ENCODE data around the gene GPAM. TPM values are rescaled to one million over a fixed set of nuclear protein-coding genes. Genes with fewer than 3 reads are reported as not detected.

GPAM gene
- total and polyA plus RNA-seq, 10 of the 15 experiments (the other 5 are each of a cell fraction or from before 2014, with no cell fraction given) = 3.3 to 9.4 (median 7.4) TPM

- Histone ChIP-seq H3K4me2 (ENCODE audit: control insufficient read depth, insufficient read depth) (no peak overlapping the region), H3K4me3 (no peak overlapping the region), H2AFZ (ENCODE audit: control insufficient read depth, low read depth, low read length) (no peak overlapping the region), H3K9me3 (replicated peaks; ENCODE audit: control insufficient read depth, insufficient read depth, low read length) (no peaks in the 10 kb centered on the region), H3K4me1 (ENCODE audit: control insufficient read depth, insufficient read depth, low read length) (no peaks in the 10 kb centered on the region), H3K9ac (ENCODE audit: control insufficient read depth, insufficient read depth, low read length) (no peak overlapping the region), H3K36me3 (ENCODE audit: control insufficient read depth in 2 of 2, insufficient read depth in 2 of 2, low read length in 1 of 2) (no peaks in the 10 kb centered on the region), H3K27ac (ENCODE audit: control insufficient read depth, insufficient read depth) (no peak overlapping the region), H3K79me2 (ENCODE audit: control insufficient read depth, insufficient read depth, low read length) (no peaks in the 10 kb centered on the region), H3K27me3 (replicated peaks in 1 of 2; ENCODE audit: control insufficient read depth in 2 of 2, insufficient read depth in 2 of 2, low read length in 1 of 2) (peaks cover 0 to 3% of the 10 kb centered on the region in 2 experiments; a peak in 3 of 4 replicates), H4K20me1 (ENCODE audit: control insufficient read depth, insufficient read depth) (no peaks in the 10 kb centered on the region)
- CTCF ChIA-PET = interaction anchor here (0.6 kb wide), 1 partner anchor 27 kb away, joined by 3 read pairs; no protein-coding TSS in a partner anchor
- BruUV-seq (replicated peaks) = no TSS peak
- FAIRE-seq (no peak), ATAC-seq (no peak), DNase-seq (ENCODE audit: low read depth, low spot score) (no peak)
- intact Hi-C loops (cut with micrococcal nuclease; ENCODE audit: unreplicated experiment) (no loop called here), in situ Hi-C loops (cut with MboI) (no loop called here)
- POLR2A ChIA-PET = interaction anchor here (0.7 kb wide), 1 partner anchor 10 kb away, joined by 3 read pairs; no protein-coding TSS in a partner anchor
- RAD21 ChIA-PET (ENCODE audit: unreplicated experiment) = no interaction called here
- WGBS (ENCODE audit: insufficient coverage, insufficient replicate concordance, low lambda C conversion rate, missing lambda C conversion rate) = 82% methylated on average over 6 of the region's 6 CpGs
- SMC1A ChIA-PET (ENCODE audit: uncharacterized antibody, unreplicated experiment) = no interaction called here
- TF ChIP-seq CEBPZ (IDR thresholded peaks at IDR 0.05; ENCODE audit: low read depth, low read length) = no peak
- TF ChIP-seq ZBTB33 (IDR thresholded peaks at IDR 0.05) = no peak
- TF ChIP-seq KDM1A (IDR thresholded peaks at IDR 0.05; ENCODE audit: borderline replicate concordance) = no peak
These were observed 25.4 kb upstream of the GPAM start for GRCh38 chr10:112208997-112209396.
